ENCODE measurements around the gene POU5F1.

- TF ChIP-seq CTCF (IDR thresholded peaks at IDR 0.05; ENCODE audit: borderline replicate concordance, extremely low read depth, low read length, poor library complexity, severe bottlenecking): no peak
- no peak for TF ChIP-seq EZH2 (IDR thresholded peaks at IDR 0.05; ENCODE audit: borderline replicate concordance, low read depth, low read length, severe bottlenecking)
Observed at GRCh38 chr6:31140643-31141042, 29.8 kb downstream of the POU5F1 start.

All from DND-41 (cell line).